Measurements from ENCODE around the gene KCTD17. TPM values are rescaled to one million over a fixed set of nuclear protein-coding genes. Genes with fewer than 3 reads are reported as not detected.

The KCTD17 gene
- polyA plus RNA-seq, 2 of the 4 experiments (the other 2 are of a cell fraction), result 18.7 to 37.1 TPM

- Histone ChIP-seq H3K27ac (peak overlapping the region in 1 of 2 experiments; percentile 45; a peak in 1 of 6 replicates), H3K4me3 (no peak overlapping the region), H3K4me1 (peaks cover 54% of the 10 kb centered on the region), H3K4me2 (no peak overlapping the region), H3K9me3 (no peaks in the 10 kb centered on the region)
- ATAC-seq, result no peak
- ChIA-PET CTCF (interaction anchor here (1.1 to 13.1 kb wide), 3 partner anchors 13 to 243 kb away, joined by 3 to 142 read pairs (median 3); no protein-coding TSS in a partner anchor), POLR2A (interaction anchor here (0.6 kb wide), 1 partner anchor 49 kb away, joined by 3 read pairs; no protein-coding TSS in a partner anchor)
- 81% methylated on average over 10 of the region's 10 CpGs for WGBS (ENCODE audit: missing lambda C conversion rate)
- DNase-seq (ENCODE audit: low read depth in 1 of 2, low spot score in 1 of 2), result no peak
- no peak for FAIRE-seq
- TF ChIP-seq HOXB5 (CRISPR knock-in tag; IDR thresholded peaks at IDR 0.05) (no peak), MAZ (IDR thresholded peaks at IDR 0.05; ENCODE audit: borderline replicate concordance, low read depth, low read length) (no peak), SREBF2 (IDR thresholded peaks at IDR 0.05) (no peak), CBX2 (IDR thresholded peaks at IDR 0.05; ENCODE audit: borderline replicate concordance, low read depth) (no peak), CHD4 (IDR thresholded peaks at IDR 0.05; ENCODE audit: borderline replicate concordance) (no peak), KDM1A (IDR thresholded peaks at IDR 0.05; ENCODE audit: low read depth) (no peak), MYC (IDR thresholded peaks at IDR 0.05; ENCODE audit: borderline replicate concordance, low read length) (no peak), MAX (IDR thresholded peaks at IDR 0.05) (no peak), CEBPB (IDR thresholded peaks at IDR 0.05) (no peak), JUNB (IDR thresholded peaks at IDR 0.05) (no peak), HOXB13 (CRISPR knock-in tag; IDR thresholded peaks at IDR 0.05; ENCODE audit: low read depth) (no peak), BHLHE40 (IDR thresholded peaks at IDR 0.05; ENCODE audit: low read depth, low read length) (no peak), HMGXB4 (CRISPR knock-in tag; IDR thresholded peaks at IDR 0.05; ENCODE audit: borderline replicate concordance) (no peak), PHF8 (IDR thresholded peaks at IDR 0.05; ENCODE audit: borderline replicate concordance, low read depth) (no peak), ZC3H11A (IDR thresholded peaks at IDR 0.05) (no peak), RARB (CRISPR knock-in tag; IDR thresholded peaks at IDR 0.05) (no peak), E2F6 (IDR thresholded peaks at IDR 0.05; ENCODE audit: borderline replicate concordance, low read depth) (no peak), MAFK (IDR thresholded peaks at IDR 0.05; ENCODE audit: partially characterized antibody) (no peak)
Measured at GRCh38 chr22:37025500-37026070, 26.0 kb upstream of the KCTD17 start.

GRCh38 chr22:37026325-37026724 lies 25.2 kb upstream of the KCTD17 start:
- CTCF ChIA-PET, result interaction anchor here (1.1 to 13.1 kb wide), 3 partner anchors 13 to 243 kb away, joined by 3 to 142 read pairs (median 3); no protein-coding TSS in a partner anchor
- 85% methylated on average over 4 of the region's 5 CpGs for WGBS (ENCODE audit: missing lambda C conversion rate)
- H3K27ac ChIP-seq, result peak overlapping the region in 1 of 2 experiments; percentile 45; a peak in 1 of 6 replicates
- peaks cover 56% of the 10 kb centered on the region for H3K4me1 ChIP-seq
- ATAC-seq (no peak), DNase-seq (ENCODE audit: low read depth in 1 of 2, low spot score in 1 of 2) (no peak), FAIRE-seq (no peak)
- no peak overlapping the region for H3K4me3 ChIP-seq
- TF ChIP-seq MAZ (IDR thresholded peaks at IDR 0.05; ENCODE audit: borderline replicate concordance, low read depth, low read length) (no peak), HDAC2 (IDR thresholded peaks at IDR 0.05) (no peak), HEYL (CRISPR knock-in tag; IDR thresholded peaks at IDR 0.05) (no peak), NFE2L2 (conservative IDR thresholded peaks at IDR 0.05; ENCODE audit: low read length) (no peak), BCL3 (IDR thresholded peaks at IDR 0.05) (no peak)
- H3K4me2 ChIP-seq, result no peak overlapping the region
- H3K9me3 ChIP-seq, result no peaks in the 10 kb centered on the region
- POLR2A ChIA-PET, result no interaction called here

Measured in A549 (cell line).